Right atrium auricular region (tissue), 2 donors: Measurements from ENCODE around the gene NOC4L. TPM values are rescaled to one million over a fixed set of nuclear protein-coding genes. Genes with fewer than 3 reads are reported as not detected.

Source experiments
- DNase-seq: peaks from one replicate; pipeline ENCODE4 v3.0.0-alpha.2; 2019; ENCODE audit warnings: low spot score
- H3K27ac ChIP-seq, 2 donors: fragments of 200-600 bp; sonication (generic); 1 replicate in 1 of 2; 2 replicates in 1 of 2; pipeline ENCODE4 v1.5.1; 2016 to 2019
- H3K27me3 ChIP-seq, 2 donors: fragments of 200-600 bp; sonication (generic); one replicate each; pipeline versions ENCODE4 v1.5.1 to v1.6.0; 2017 to 2019
- H3K36me3 ChIP-seq: fragments of 200-600 bp; sonication (generic); one replicate; pipeline ENCODE4 v1.5.1; 2016
- H3K4me1 ChIP-seq, 2 donors: fragments of 200-600 bp; sonication (generic); one replicate each; pipeline versions ENCODE4 v1.5.1 to v1.6.0; 2017 to 2019
- H3K4me3 ChIP-seq, 2 donors: fragments of 200-600 bp; sonication (generic); 1 replicate in 1 of 2; 2 replicates in 1 of 2; pipeline ENCODE4 v1.5.1; 2017 to 2019; ENCODE audit warnings: mild to moderate bottlenecking in 1 of 2, moderate library complexity in 1 of 2
- H3K9me3 ChIP-seq, 2 donors: fragments of 200-600 bp; sonication (generic); one replicate each; pipeline ENCODE4 v1.5.1; 2019
- CTCF ChIP-seq, 2 donors: fragments of 200-600 bp; sonication (generic); IDR thresholded peaks; one replicate each; pipeline ENCODE4 v1.5.1; 2019; ENCODE audit warnings: antibody characterized with exemption in 2 of 2
- total RNA-seq, 2 donors: library from RNA; depleted of rRNA; stranded (reverse); fragments of >200 nt; gene quantifications; one replicate each; pipeline ENCODE4 v1.1.0, GENCODE V29; 2016

The NOC4L gene
- total RNA-seq, 2 donors from 2014 or later, result 6.9 to 9.9 TPM

- TF ChIP-seq CTCF (IDR thresholded peaks at IDR 0.05), result no peak
- Histone ChIP-seq H3K27ac (no peak overlapping the region), H3K27me3 (no peaks in the 10 kb centered on the region), H3K36me3 (no peaks in the 10 kb centered on the region), H3K4me1 (no peaks in the 10 kb centered on the region), H3K4me3 (no peak overlapping the region), H3K9me3 (no peaks in the 10 kb centered on the region)
- no peak for DNase-seq
These were observed 21.3 kb downstream of the NOC4L start for GRCh38 chr12:132165584-132165983.

- Histone ChIP-seq H3K27me3 (no peaks in the 10 kb centered on the region), H3K4me1 (no peaks in the 10 kb centered on the region), H3K36me3 (no peaks in the 10 kb centered on the region), H3K9me3 (no peaks in the 10 kb centered on the region), H3K27ac (no peak overlapping the region), H3K4me3 (no peak overlapping the region)
- no peak for TF ChIP-seq CTCF (IDR thresholded peaks at IDR 0.05)
- DNase-seq, result no peak
These were observed 21.8 kb downstream of the NOC4L start for GRCh38 chr12:132166093-132166492.

GRCh38 chr12:132166801-132167591 is 22.7 kb downstream of the NOC4L start:
- Histone ChIP-seq H3K4me1 (no peaks in the 10 kb centered on the region), H3K27me3 (no peaks in the 10 kb centered on the region), H3K27ac (no peak overlapping the region), H3K36me3 (no peaks in the 10 kb centered on the region), H3K9me3 (no peaks in the 10 kb centered on the region), H3K4me3 (no peak overlapping the region)
- no peak for TF ChIP-seq CTCF (IDR thresholded peaks at IDR 0.05)
- DNase-seq, result no peak

GRCh38 chr12:132167611-132168310 is 23.5 kb downstream of the NOC4L start:
- TF ChIP-seq CTCF (IDR thresholded peaks at IDR 0.05), result no peak
- Histone ChIP-seq H3K27me3 (no peaks in the 10 kb centered on the region), H3K4me1 (no peaks in the 10 kb centered on the region), H3K9me3 (no peaks in the 10 kb centered on the region), H3K36me3 (no peaks in the 10 kb centered on the region), H3K27ac (no peak overlapping the region), H3K4me3 (no peak overlapping the region)
- DNase-seq, result no peak

GRCh38 chr12:132168311-132169031 is 24.2 kb downstream of the NOC4L start:
- Histone ChIP-seq H3K27me3 (no peaks in the 10 kb centered on the region), H3K4me1 (no peaks in the 10 kb centered on the region), H3K27ac (no peak overlapping the region), H3K4me3 (no peak overlapping the region), H3K9me3 (no peaks in the 10 kb centered on the region), H3K36me3 (no peaks in the 10 kb centered on the region)
- DNase-seq, result no peak
- TF ChIP-seq CTCF (IDR thresholded peaks at IDR 0.05), result no peak
